ENCODE results near the gene COL9A1. TPM values are rescaled to one million over a fixed set of nuclear protein-coding genes. Genes with fewer than 3 reads are reported as not detected.

The COL9A1 gene
- total and polyA plus RNA-seq, 2 of the 4 experiments (the other 2 are of a cell fraction) = not detected

GRCh38 chr6:70222439-70222749 lies 80.5 kb downstream of the COL9A1 start:
- Histone ChIP-seq H2BK15ac (ENCODE audit: low read depth, low read length) (no peak overlapping the region), H3K27ac (ENCODE audit: insufficient read depth, low read length) (no peak overlapping the region), H3K4me3 (ENCODE audit: insufficient read depth, low read depth, low read length) (no peak overlapping the region), H2AK9ac (replicated peaks; ENCODE audit: low read depth, low read length, poor library complexity) (no peak overlapping the region), H2BK5ac (ENCODE audit: low read depth, low read length, poor library complexity, severe bottlenecking) (no peak overlapping the region), H3K4me2 (ENCODE audit: low read depth, low read length) (no peak overlapping the region), H3K4me1 (ENCODE audit: control insufficient read depth, insufficient read depth, low read length) (no peaks in the 10 kb centered on the region), H3K18ac (ENCODE audit: low read depth, low read length) (no peak overlapping the region), H4K5ac (ENCODE audit: low read depth, low read length) (no peak overlapping the region), H2BK20ac (ENCODE audit: low read depth, low read length) (no peak overlapping the region), H3K9me1 (ENCODE audit: insufficient read depth, low read length) (no peaks in the 10 kb centered on the region), H3K4ac (ENCODE audit: low read depth, low read length) (no peak overlapping the region), H3K27me3 (ENCODE audit: control insufficient read depth, insufficient read depth, low read length) (peaks cover 6% of the 10 kb centered on the region), H3K36me3 (ENCODE audit: control insufficient read depth, insufficient read depth, low read length) (no peaks in the 10 kb centered on the region), H3K79me1 (ENCODE audit: low read depth in 1 of 2, low read length in 2 of 2) (no peaks in the 10 kb centered on the region), H4K8ac (ENCODE audit: low read depth in 2 of 2, low read length in 2 of 2) (no peak overlapping the region), H3K9me3 (ENCODE audit: control insufficient read depth, insufficient read depth, low read length) (no peaks in the 10 kb centered on the region), H4K20me1 (ENCODE audit: insufficient read depth, low read length) (no peaks in the 10 kb centered on the region), H3K9ac (ENCODE audit: low read depth, low read length) (no peak overlapping the region), H2AFZ (replicated peaks; ENCODE audit: low read length, poor library complexity) (no peak overlapping the region), H2BK120ac (ENCODE audit: low read depth, low read length) (no peak overlapping the region), H4K91ac (ENCODE audit: insufficient read depth, low read depth, low read length) (no peak overlapping the region), H2AK5ac (ENCODE audit: low read depth, low read length) (no peak overlapping the region), H3K23ac (ENCODE audit: low read depth, low read length) (no peak overlapping the region), H3K56ac (ENCODE audit: extremely low read depth, insufficient read depth, low read length) (no peak overlapping the region), H3K14ac (replicated peaks; ENCODE audit: low read depth, low read length) (no peak overlapping the region)
- no CpG with 5 or more reads among the region's 2 CpGs for whole genome bisulfite sequencing, 2 experiments (ENCODE audit: extremely low coverage in 2 of 2, insufficient read length in 1 of 2)
- BruUV-seq (replicated peaks) = no TSS peak
- in situ Hi-C loops (cut with MboI; ENCODE audit: low sequenced_read_pairs) (loop anchor here (5.0 to 25.0 kb wide), 2 partner anchors 145 to 465 kb away; no protein-coding TSS in a partner anchor), intact Hi-C loops (cut with micrococcal nuclease) (loop anchor here (5.0 kb wide), 2 partner anchors 465 to 790 kb away; no protein-coding TSS in a partner anchor), dilution Hi-C loops (cut with HindIII; ENCODE audit: low sequenced_read_pairs, unreplicated experiment) (no loop called here)
- ChIA-PET CTCF (interaction anchor here (3.4 kb wide), 1 partner anchor 148 kb away, joined by 34 read pairs; no protein-coding TSS in a partner anchor), POLR2A (ENCODE audit: unreplicated experiment) (no interaction called here)
- TF ChIP-seq, protein P1, sequence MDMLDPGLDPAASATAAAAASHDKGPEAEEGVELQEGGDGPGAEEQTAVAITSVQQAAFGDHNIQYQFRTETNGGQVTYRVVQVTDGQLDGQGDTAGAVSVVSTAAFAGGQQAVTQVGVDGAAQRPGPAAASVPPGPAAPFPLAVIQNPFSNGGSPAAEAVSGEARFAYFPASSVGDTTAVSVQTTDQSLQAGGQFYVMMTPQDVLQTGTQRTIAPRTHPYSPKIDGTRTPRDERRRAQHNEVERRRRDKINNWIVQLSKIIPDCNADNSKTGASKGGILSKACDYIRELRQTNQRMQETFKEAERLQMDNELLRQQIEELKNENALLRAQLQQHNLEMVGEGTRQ (IDR thresholded peaks at IDR 0.05; ENCODE audit: low read depth, low read length) = no peak
- TF ChIP-seq CEBPB (IDR thresholded peaks at IDR 0.05; ENCODE audit: low read depth, low read length) = no peak
- TF ChIP-seq RAD21 (IDR thresholded peaks at IDR 0.05; ENCODE audit: low read length) = no peak
- no peak for TF ChIP-seq POLR2A (IDR thresholded peaks at IDR 0.05; ENCODE audit: low read depth, low read length)
- no peak for TF ChIP-seq MXI1 (IDR thresholded peaks at IDR 0.05; ENCODE audit: borderline replicate concordance, low read depth, low read length)
- no peak for TF ChIP-seq RCOR1 (IDR thresholded peaks at IDR 0.05; ENCODE audit: insufficient replicate concordance, low read length)
- TF ChIP-seq SMC3 (IDR thresholded peaks at IDR 0.05; ENCODE audit: low read depth, low read length) = no peak
- no peak for TF ChIP-seq MAZ (IDR thresholded peaks at IDR 0.05; ENCODE audit: borderline replicate concordance, low read depth, low read length)
- DNase-seq (no peak), ATAC-seq (ENCODE audit: low read depth) (no peak)
